C4-2B (cell line): ENCODE results near the gene FEM1B.

Source experiments
- CTCF ChIP-seq: fragments of 450-650 bp; conservative IDR thresholded peaks from 2 replicates; pipeline ENCODE4 v1.5.1; 2017; ENCODE audit warnings: mild to moderate bottlenecking
- ZFX ChIP-seq: fragments of 450-650 bp; IDR thresholded peaks from 2 replicates; pipeline ENCODE4 v1.6.1; 2017

GRCh38 chr15:68337826-68338225 lies 60.3 kb downstream of the FEM1B start:
- TF ChIP-seq CTCF (no peak), ZFX (no peak)
